ENCODE data around the gene CNTN2. TPM values are rescaled to one million over a fixed set of nuclear protein-coding genes. Genes with fewer than 3 reads are reported as not detected.

The CNTN2 gene
- total and polyA plus RNA-seq, 2 experiments from 2014 or later = 9.7 TPM; not detected in 1

GRCh38 chr1:205058853-205059252 lies 15.8 kb downstream of the CNTN2 start:
- Histone ChIP-seq H4K20me1 (ENCODE audit: insufficient read depth, poor library complexity, severe bottlenecking) (no peaks in the 10 kb centered on the region), H3K4me3 (no peak overlapping the region), H3K27me3 (no peaks in the 10 kb centered on the region), H3K4me1 (ENCODE audit: insufficient read depth) (no peaks in the 10 kb centered on the region), H3K79me2 (no peaks in the 10 kb centered on the region), H3K36me3 (replicated peaks; ENCODE audit: insufficient read depth, low read depth) (no peaks in the 10 kb centered on the region), H3K27ac (no peak overlapping the region), H3K4me2 (no peak overlapping the region), H3K9me3 (ENCODE audit: low read depth) (no peaks in the 10 kb centered on the region), H2AFZ (no peak overlapping the region), H3K9me2 (replicated peaks; ENCODE audit: insufficient read depth) (no peaks in the 10 kb centered on the region)
- WGBS (ENCODE audit: low lambda C conversion rate, missing lambda C conversion rate) = 95% methylated on average over 12 of the region's 12 CpGs
- no peak for DNase-seq (ENCODE audit: low spot score)
- TF ChIP-seq EZH2 (IDR thresholded peaks at IDR 0.05; ENCODE audit: borderline replicate concordance) (no peak), EZH2phosphoT487 (IDR thresholded peaks at IDR 0.05; ENCODE audit: low read depth, severe bottlenecking, unreplicated experiment) (no peak), CTCF (IDR thresholded peaks at IDR 0.05; ENCODE audit: poor library complexity) (no peak)

GRCh38 chr1:205059660-205060059 lies 16.6 kb downstream of the CNTN2 start:
- no peak overlapping the region for H3K4me2 ChIP-seq
- no peaks in the 10 kb centered on the region for H3K4me1 ChIP-seq (ENCODE audit: insufficient read depth)

GRCh38 chr1:205060746-205061145 lies 17.7 kb downstream of the CNTN2 start:
- Histone ChIP-seq H3K79me2 (no peaks in the 10 kb centered on the region), H3K4me2 (no peak overlapping the region), H3K4me1 (ENCODE audit: insufficient read depth) (no peaks in the 10 kb centered on the region), H3K36me3 (replicated peaks; ENCODE audit: insufficient read depth, low read depth) (no peaks in the 10 kb centered on the region), H4K20me1 (ENCODE audit: insufficient read depth, poor library complexity, severe bottlenecking) (no peaks in the 10 kb centered on the region), H3K9me3 (ENCODE audit: low read depth) (no peaks in the 10 kb centered on the region), H3K9me2 (replicated peaks; ENCODE audit: insufficient read depth) (no peaks in the 10 kb centered on the region), H2AFZ (no peak overlapping the region), H3K4me3 (no peak overlapping the region), H3K27me3 (no peaks in the 10 kb centered on the region), H3K27ac (no peak overlapping the region)
- no peak for DNase-seq (ENCODE audit: low spot score)
- TF ChIP-seq CTCF (IDR thresholded peaks at IDR 0.05; ENCODE audit: poor library complexity) (no peak), EZH2phosphoT487 (IDR thresholded peaks at IDR 0.05; ENCODE audit: low read depth, severe bottlenecking, unreplicated experiment) (no peak), EZH2 (IDR thresholded peaks at IDR 0.05; ENCODE audit: borderline replicate concordance) (no peak)
- 94% methylated on average over 10 of the region's 10 CpGs for WGBS (ENCODE audit: low lambda C conversion rate, missing lambda C conversion rate)

More at GRCh38 chr1:205059660-205060059, 16.6 kb downstream of the CNTN2 start:
- TF ChIP-seq CTCF (IDR thresholded peaks at IDR 0.05; ENCODE audit: poor library complexity) (no peak), EZH2 (IDR thresholded peaks at IDR 0.05; ENCODE audit: borderline replicate concordance) (no peak), EZH2phosphoT487 (IDR thresholded peaks at IDR 0.05; ENCODE audit: low read depth, severe bottlenecking, unreplicated experiment) (no peak)
- no peaks in the 10 kb centered on the region for H3K79me2 ChIP-seq
- no peaks in the 10 kb centered on the region for H3K9me3 ChIP-seq (ENCODE audit: low read depth)
- H2AFZ ChIP-seq = no peak overlapping the region
- H3K4me3 ChIP-seq = no peak overlapping the region
- H3K27me3 ChIP-seq = no peaks in the 10 kb centered on the region
- no peak for DNase-seq (ENCODE audit: low spot score)
- H3K27ac ChIP-seq = no peak overlapping the region
- no peaks in the 10 kb centered on the region for H4K20me1 ChIP-seq (ENCODE audit: insufficient read depth, poor library complexity, severe bottlenecking)
- no peaks in the 10 kb centered on the region for H3K36me3 ChIP-seq (replicated peaks; ENCODE audit: insufficient read depth, low read depth)
- 93% methylated on average over 6 of the region's 6 CpGs for WGBS (ENCODE audit: low lambda C conversion rate, missing lambda C conversion rate)
- no peaks in the 10 kb centered on the region for H3K9me2 ChIP-seq (replicated peaks; ENCODE audit: insufficient read depth)

GRCh38 chr1:205061227-205061626 lies 18.2 kb downstream of the CNTN2 start:
- Histone ChIP-seq H3K9me3 (ENCODE audit: low read depth) (no peaks in the 10 kb centered on the region), H3K4me2 (no peak overlapping the region), H2AFZ (peak overlapping the region; percentile 64), H3K27me3 (no peaks in the 10 kb centered on the region), H3K4me3 (no peak overlapping the region), H3K79me2 (no peaks in the 10 kb centered on the region), H3K4me1 (ENCODE audit: insufficient read depth) (no peaks in the 10 kb centered on the region), H4K20me1 (ENCODE audit: insufficient read depth, poor library complexity, severe bottlenecking) (no peaks in the 10 kb centered on the region), H3K36me3 (replicated peaks; ENCODE audit: insufficient read depth, low read depth) (no peaks in the 10 kb centered on the region), H3K27ac (no peak overlapping the region), H3K9me2 (replicated peaks; ENCODE audit: insufficient read depth) (no peaks in the 10 kb centered on the region)
- TF ChIP-seq EZH2phosphoT487 (IDR thresholded peaks at IDR 0.05; ENCODE audit: low read depth, severe bottlenecking, unreplicated experiment) (no peak), CTCF (IDR thresholded peaks at IDR 0.05; ENCODE audit: poor library complexity) (no peak), EZH2 (IDR thresholded peaks at IDR 0.05; ENCODE audit: borderline replicate concordance) (no peak)
- no peak for DNase-seq (ENCODE audit: low spot score)
- WGBS (ENCODE audit: low lambda C conversion rate, missing lambda C conversion rate) = 84% methylated on average over 13 of the region's 14 CpGs
